ENCODE measurements around the gene SLC50A1.

The SLC50A1 gene

DNA sequence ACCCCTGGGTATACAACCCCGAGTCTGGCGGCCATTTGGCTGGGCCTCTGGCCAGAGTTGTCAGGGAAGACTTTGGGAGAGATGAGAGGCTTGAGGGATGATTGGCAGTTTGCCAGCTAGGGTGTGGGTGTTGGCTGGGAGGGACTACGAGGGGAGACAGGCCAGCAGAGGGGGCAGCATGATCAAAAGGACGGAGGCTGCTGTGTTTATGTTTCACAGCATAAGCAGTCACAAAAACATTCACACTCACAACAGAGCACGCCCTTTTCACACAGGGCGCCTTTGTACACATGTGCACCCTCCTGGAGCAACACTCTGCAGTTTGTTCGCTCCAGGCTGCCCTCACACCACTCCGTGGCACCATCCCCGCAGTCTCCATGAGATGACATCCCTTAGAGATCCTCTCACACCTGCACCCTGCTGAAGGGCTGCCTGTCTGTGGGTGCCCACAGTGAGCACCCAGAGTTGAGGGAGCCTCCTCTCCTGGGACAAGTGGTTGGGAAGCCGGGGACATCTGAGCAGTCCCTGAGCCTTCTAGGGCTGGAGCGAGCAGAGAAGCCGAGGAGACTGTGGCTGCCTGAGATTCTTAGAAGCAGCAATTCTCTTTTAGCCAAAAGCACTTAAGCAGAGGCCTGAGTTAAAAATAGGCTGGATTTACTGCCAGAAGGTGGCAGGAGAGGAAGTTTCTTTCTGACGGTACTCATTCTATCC lies 41.6 kb upstream of the SLC50A1 start:
- no peak overlapping the region for H2AFZ ChIP-seq (ENCODE audit: low read depth, low read length, severe bottlenecking)
- no peaks in the 10 kb centered on the region for H3K36me3 ChIP-seq (ENCODE audit: low read length)
- no peak overlapping the region for H3K9ac ChIP-seq (ENCODE audit: low read length)

DNA sequence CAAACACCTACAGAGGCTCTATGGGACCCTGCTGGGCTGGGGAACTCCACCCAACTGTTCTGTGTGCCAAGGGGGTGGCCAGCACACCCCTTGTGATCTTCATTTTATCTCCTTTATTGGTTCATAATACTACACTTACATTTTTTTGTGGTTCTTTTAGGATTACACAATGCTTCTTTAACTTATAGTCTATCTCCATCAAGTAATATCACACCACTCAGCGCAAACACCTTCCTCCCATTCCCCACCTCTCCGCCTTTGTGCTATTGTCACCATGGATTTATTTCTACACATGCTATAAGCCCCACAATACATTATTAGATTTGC lies 41.1 kb upstream of the SLC50A1 start:
- Histone ChIP-seq H3K9me3 (ENCODE audit: insufficient read depth, low read length) (no peaks in the 10 kb centered on the region), H3K36me3 (ENCODE audit: low read length) (no peaks in the 10 kb centered on the region), H3K4me3 (ENCODE audit: insufficient read depth, low read length, poor library complexity, severe bottlenecking) (no peak overlapping the region), H3F3A (ENCODE audit: insufficient read depth) (no peaks in the 10 kb centered on the region), H3K27me3 (ENCODE audit: low read length) (no peaks in the 10 kb centered on the region), H2AFZ (ENCODE audit: low read depth, low read length, severe bottlenecking) (no peak overlapping the region), H4K20me1 (ENCODE audit: low read depth, low read length) (no peaks in the 10 kb centered on the region), H3K9me2 (replicated peaks; ENCODE audit: insufficient read depth, low read length) (no peaks in the 10 kb centered on the region), H3K27ac (ENCODE audit: low read depth, low read length) (no peak overlapping the region), H3K4me2 (ENCODE audit: low read depth, low read length, poor library complexity, severe bottlenecking) (no peak overlapping the region), H3K9ac (ENCODE audit: low read length) (no peak overlapping the region), H3K79me2 (ENCODE audit: insufficient read depth, low read length) (no peaks in the 10 kb centered on the region)
- no peak for TF ChIP-seq EZH2phosphoT487 (conservative IDR thresholded peaks at IDR 0.05; ENCODE audit: low read length)
- TF ChIP-seq, protein P1, sequence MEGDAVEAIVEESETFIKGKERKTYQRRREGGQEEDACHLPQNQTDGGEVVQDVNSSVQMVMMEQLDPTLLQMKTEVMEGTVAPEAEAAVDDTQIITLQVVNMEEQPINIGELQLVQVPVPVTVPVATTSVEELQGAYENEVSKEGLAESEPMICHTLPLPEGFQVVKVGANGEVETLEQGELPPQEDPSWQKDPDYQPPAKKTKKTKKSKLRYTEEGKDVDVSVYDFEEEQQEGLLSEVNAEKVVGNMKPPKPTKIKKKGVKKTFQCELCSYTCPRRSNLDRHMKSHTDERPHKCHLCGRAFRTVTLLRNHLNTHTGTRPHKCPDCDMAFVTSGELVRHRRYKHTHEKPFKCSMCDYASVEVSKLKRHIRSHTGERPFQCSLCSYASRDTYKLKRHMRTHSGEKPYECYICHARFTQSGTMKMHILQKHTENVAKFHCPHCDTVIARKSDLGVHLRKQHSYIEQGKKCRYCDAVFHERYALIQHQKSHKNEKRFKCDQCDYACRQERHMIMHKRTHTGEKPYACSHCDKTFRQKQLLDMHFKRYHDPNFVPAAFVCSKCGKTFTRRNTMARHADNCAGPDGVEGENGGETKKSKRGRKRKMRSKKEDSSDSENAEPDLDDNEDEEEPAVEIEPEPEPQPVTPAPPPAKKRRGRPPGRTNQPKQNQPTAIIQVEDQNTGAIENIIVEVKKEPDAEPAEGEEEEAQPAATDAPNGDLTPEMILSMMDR (IDR thresholded peaks at IDR 0.05; ENCODE audit: insufficient read depth, low read length, poor library complexity, severe bottlenecking): no peak

More for the DNA sequence above, 41.6 kb upstream of the SLC50A1 start:
- Histone ChIP-seq H3F3A (ENCODE audit: insufficient read depth) (no peaks in the 10 kb centered on the region), H3K9me3 (ENCODE audit: insufficient read depth, low read length) (no peaks in the 10 kb centered on the region), H3K79me2 (ENCODE audit: insufficient read depth, low read length) (no peaks in the 10 kb centered on the region), H3K4me2 (ENCODE audit: low read depth, low read length, poor library complexity, severe bottlenecking) (no peak overlapping the region), H3K9me2 (replicated peaks; ENCODE audit: insufficient read depth, low read length) (no peaks in the 10 kb centered on the region), H4K20me1 (ENCODE audit: low read depth, low read length) (no peaks in the 10 kb centered on the region), H3K4me3 (ENCODE audit: insufficient read depth, low read length, poor library complexity, severe bottlenecking) (no peak overlapping the region), H3K27ac (ENCODE audit: low read depth, low read length) (no peak overlapping the region), H3K27me3 (ENCODE audit: low read length) (no peaks in the 10 kb centered on the region)
- TF ChIP-seq, protein P1 (IDR thresholded peaks at IDR 0.05; ENCODE audit: insufficient read depth, low read length, poor library complexity, severe bottlenecking): no peak
- no peak for TF ChIP-seq EZH2phosphoT487 (conservative IDR thresholded peaks at IDR 0.05; ENCODE audit: low read length)

DNA sequence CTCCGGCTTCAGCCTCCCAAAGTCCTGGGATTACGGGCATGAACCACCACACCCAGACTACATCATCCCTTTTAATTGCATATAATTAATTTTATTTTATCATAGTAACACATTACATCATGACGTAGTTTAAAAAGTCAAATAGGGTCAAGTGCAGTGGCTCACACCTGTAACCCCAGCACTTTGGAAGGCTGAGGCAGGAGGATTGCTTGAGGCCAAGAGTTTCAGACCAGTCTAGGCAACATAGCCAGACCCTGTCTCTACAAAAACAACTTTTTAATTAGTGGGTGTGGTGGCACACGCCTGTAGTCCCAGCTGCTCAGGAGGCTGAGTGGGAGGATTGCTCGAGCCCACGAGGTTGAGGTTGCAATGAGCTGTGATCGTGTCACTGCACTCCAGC lies 36.3 kb upstream of the SLC50A1 start:
- no peak overlapping the region for H3K4me2 ChIP-seq (ENCODE audit: low read depth, low read length, poor library complexity, severe bottlenecking)
- no peaks in the 10 kb centered on the region for H3K9me3 ChIP-seq (ENCODE audit: insufficient read depth, low read length)
- no peak overlapping the region for H2AFZ ChIP-seq (ENCODE audit: low read depth, low read length, severe bottlenecking)
- H3K27ac ChIP-seq (ENCODE audit: low read depth, low read length): no peak overlapping the region
- H3K79me2 ChIP-seq (ENCODE audit: insufficient read depth, low read length): no peaks in the 10 kb centered on the region
- no peaks in the 10 kb centered on the region for H4K20me1 ChIP-seq (ENCODE audit: low read depth, low read length)
- no peaks in the 10 kb centered on the region for H3K27me3 ChIP-seq (ENCODE audit: low read length)
- H3F3A ChIP-seq (ENCODE audit: insufficient read depth): no peaks in the 10 kb centered on the region
- H3K9ac ChIP-seq (ENCODE audit: low read length): no peak overlapping the region
- no peaks in the 10 kb centered on the region for H3K36me3 ChIP-seq (ENCODE audit: low read length)
- TF ChIP-seq EZH2phosphoT487 (conservative IDR thresholded peaks at IDR 0.05; ENCODE audit: low read length): no peak
- TF ChIP-seq, protein P1 (IDR thresholded peaks at IDR 0.05; ENCODE audit: insufficient read depth, low read length, poor library complexity, severe bottlenecking): no peak
- no peaks in the 10 kb centered on the region for H3K9me2 ChIP-seq (replicated peaks; ENCODE audit: insufficient read depth, low read length)
- H3K4me3 ChIP-seq (ENCODE audit: insufficient read depth, low read length, poor library complexity, severe bottlenecking): no peak overlapping the region
